KMS-11 (cell line): ENCODE data around the gene TMEM238.

ENCODE experiments used
- H2AFZ ChIP-seq: fragments of 200-600 bp; sonication (generic); 2 replicates; pipeline ENCODE4 v1.6.1; 2016; ENCODE audit warnings: antibody characterized with exemption, mixed run types, low read depth
- H3K27ac ChIP-seq: fragments of 200-600 bp; sonication (generic); 2 replicates; pipeline ENCODE4 v1.6.1; 2016; ENCODE audit warnings: mild to moderate bottlenecking, mixed run types
- H3K27me3 ChIP-seq: fragments of 200-600 bp; sonication (generic); 2 replicates; pipeline ENCODE4 v1.6.1; 2017; ENCODE audit warnings: mild to moderate bottlenecking, low read depth, mixed run types, moderate library complexity; ENCODE audit not compliant: insufficient read depth
- H3K36me3 ChIP-seq: fragments of 200-600 bp; sonication (generic); 2 replicates; pipeline ENCODE4 v1.6.1; 2017; ENCODE audit warnings: mild to moderate bottlenecking, mixed run types; ENCODE audit not compliant: insufficient read depth
- H3K4me1 ChIP-seq: fragments of 200-600 bp; sonication (generic); 2 replicates; pipeline ENCODE4 v1.6.1; 2016; ENCODE audit warnings: mild to moderate bottlenecking, low read depth, mixed run types; ENCODE audit not compliant: poor library complexity, severe bottlenecking
- H3K4me2 ChIP-seq: fragments of 200-600 bp; sonication (generic); 2 replicates; pipeline ENCODE4 v1.7.0; 2016; ENCODE audit warnings: mild to moderate bottlenecking, mixed run types
- H3K4me3 ChIP-seq: fragments of 200-600 bp; sonication (generic); IDR thresholded peaks from 2 replicates; pipeline ENCODE4 v1.6.1; 2017; ENCODE audit warnings: low read depth, low read length, mixed read lengths; ENCODE audit not compliant: insufficient read depth
- H3K79me2 ChIP-seq: fragments of 200-600 bp; sonication (generic); 2 replicates; pipeline ENCODE4 v1.6.1; 2016; ENCODE audit warnings: low read depth, mixed run types; ENCODE audit not compliant: insufficient read depth
- H3K9ac ChIP-seq: fragments of 200-600 bp; sonication (generic); 2 replicates; pipeline ENCODE4 v1.6.1; 2016; ENCODE audit warnings: mild to moderate bottlenecking, mixed run types
- H4K20me1 ChIP-seq: fragments of 200-600 bp; sonication (generic); 2 replicates; pipeline ENCODE4 v1.6.1; 2016; ENCODE audit warnings: mild to moderate bottlenecking, mixed run types; ENCODE audit not compliant: insufficient read depth
- CTCF ChIP-seq: fragments of 200-600 bp; sonication (generic); conservative IDR thresholded peaks from 2 replicates; pipeline ENCODE4 v1.6.1; 2017; ENCODE audit warnings: low read depth, mild to moderate bottlenecking, antibody characterized with exemption, low read length, moderate library complexity, mixed read lengths

TMEM238 gene

DNA sequence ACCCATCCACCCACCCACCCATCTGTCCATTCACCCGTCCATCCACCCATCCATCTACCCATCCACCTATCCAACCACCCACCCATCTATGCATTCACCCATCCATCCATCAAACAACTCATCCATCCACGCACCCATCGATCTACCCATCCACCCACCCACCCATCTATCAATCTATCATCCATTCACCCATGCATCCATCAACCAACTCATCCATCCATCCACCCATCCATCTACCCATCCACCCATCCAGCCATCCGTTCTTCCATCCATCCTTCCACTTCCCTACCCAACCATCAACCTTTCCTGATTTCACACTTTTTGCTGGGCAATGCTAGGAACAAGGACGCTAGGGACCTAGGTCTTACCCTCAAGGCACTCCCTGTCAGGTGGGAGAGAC lies 2.1 kb downstream of the TMEM238 start:
- H3K27ac ChIP-seq, result no peak overlapping the region
- H3K4me2 ChIP-seq, result peak overlapping the region; percentile 91; the same call in 1 of the 2 replicates
- H3K79me2 ChIP-seq, result peaks cover 29% of the 10 kb centered on the region
- peaks cover 6% of the 10 kb centered on the region; the same call in 1 of the 2 replicates for H3K36me3 ChIP-seq
- no peak overlapping the region for H3K4me3 ChIP-seq
- H4K20me1 ChIP-seq, result peaks cover 6% of the 10 kb centered on the region; the same call in 1 of the 2 replicates
- TF ChIP-seq CTCF, result no peak
- peaks cover 19% of the 10 kb centered on the region for H3K4me1 ChIP-seq
- H3K9ac ChIP-seq, result no peak overlapping the region
- H3K27me3 ChIP-seq, result no peaks in the 10 kb centered on the region
- no peak overlapping the region for H2AFZ ChIP-seq

- Histone ChIP-seq H3K27me3 (peaks cover under 1% of the 10 kb centered on the region; the same call in 1 of the 2 replicates), H4K20me1 (no peaks in the 10 kb centered on the region), H3K4me1 (peaks cover 21% of the 10 kb centered on the region), H2AFZ (no peak overlapping the region), H3K79me2 (peaks cover 17% of the 10 kb centered on the region), H3K27ac (no peak overlapping the region), H3K4me3 (no peak overlapping the region), H3K9ac (no peak overlapping the region), H3K36me3 (no peaks in the 10 kb centered on the region), H3K4me2 (no peak overlapping the region)
- no peak for TF ChIP-seq CTCF
Measured at GRCh38 chr19:55379174-55379573, 4.9 kb downstream of the TMEM238 start.

DNA sequence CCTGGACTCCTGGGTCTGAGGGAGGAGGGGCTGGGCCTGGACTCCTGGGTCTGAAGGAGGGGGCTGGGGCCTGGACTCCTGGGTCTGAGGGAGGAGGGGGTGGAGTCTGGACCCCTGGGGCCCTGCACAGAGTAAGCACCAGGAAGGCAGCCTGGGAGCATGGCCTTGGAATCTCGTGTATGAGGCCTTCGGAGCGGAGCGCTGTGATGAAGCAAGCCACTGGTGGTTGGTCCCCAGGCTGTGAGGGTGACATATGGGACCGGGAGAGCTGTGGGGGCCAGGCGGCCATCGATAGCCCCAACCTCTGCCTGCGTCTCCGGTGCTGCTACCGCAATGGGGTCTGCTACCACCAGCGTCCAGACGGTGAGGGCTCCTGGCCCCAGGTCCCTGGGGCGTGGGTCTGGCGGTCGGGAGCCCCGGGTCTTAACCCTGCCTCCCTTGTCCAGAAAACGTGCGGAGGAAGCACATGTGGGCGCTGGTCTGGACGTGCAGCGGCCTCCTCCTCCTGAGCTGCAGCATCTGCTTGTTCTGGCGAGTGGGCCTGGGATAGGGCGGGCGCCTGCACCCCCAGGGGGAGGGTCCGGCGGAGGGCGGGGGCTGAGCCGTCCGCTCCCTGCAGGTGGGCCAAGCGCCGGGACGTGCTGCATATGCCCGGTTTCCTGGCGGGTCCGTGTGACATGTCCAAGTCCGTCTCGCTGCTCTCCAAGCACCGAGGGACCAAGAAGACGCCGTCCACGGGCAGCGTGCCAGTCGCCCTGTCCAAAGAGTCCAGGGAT lies 6.5 kb downstream of the TMEM238 start:
- no peaks in the 10 kb centered on the region for H4K20me1 ChIP-seq
- H3K27ac ChIP-seq, result no peak overlapping the region
- no peak for TF ChIP-seq CTCF
- H2AFZ ChIP-seq, result no peak overlapping the region
- peaks cover 16% of the 10 kb centered on the region for H3K4me1 ChIP-seq
- H3K9ac ChIP-seq, result no peak overlapping the region
- no peak overlapping the region for H3K4me3 ChIP-seq
- H3K79me2 ChIP-seq, result peaks cover 10% of the 10 kb centered on the region
- no peak overlapping the region for H3K4me2 ChIP-seq
- no peaks in the 10 kb centered on the region for H3K36me3 ChIP-seq
- H3K27me3 ChIP-seq, result peaks cover 11% of the 10 kb centered on the region; the same call in 1 of the 2 replicates

- Histone ChIP-seq H3K9ac (no peak within 1 kb of the TSS), H3K4me3 (no peak within 1 kb of the TSS), H3K36me3 (no peaks in the 10 kb centered on the region), H3K4me2 (no peak within 1 kb of the TSS), H3K4me1 (peaks cover 10% of the 10 kb centered on the region), H3K27ac (no peak within 1 kb of the TSS), H3K27me3 (peaks cover 21% of the 10 kb centered on the region), H3K79me2 (peaks cover 4% of the 10 kb centered on the region; the same call in 1 of the 2 replicates), H2AFZ (no peak within 1 kb of the TSS), H4K20me1 (no peaks in the 10 kb centered on the region)
- no peak for TF ChIP-seq CTCF
Measured at GRCh38 chr19:55376241-55376933, 7.7 kb downstream of the TMEM238 start, which contains the start of gene TMEM190. Gene TMEM190, plus strand, starts transcription at chr19:55376826. Its CDS starts 28 bp downstream, at chr19:55376854.
